Sigmoid colon (tissue), 4 donors: ENCODE data around the gene TBC1D2B.

Source experiments
- POLR2A ChIP-seq, 2 donors: fragments of 450-650 bp; IDR thresholded peaks; one replicate each; pipeline ENCODE4 v1.6.1; 2016; ENCODE audit warnings: antibody characterized with exemption in 2 of 2, mild to moderate bottlenecking in 2 of 2, moderate library complexity in 2 of 2
- POLR2AphosphoS5 ChIP-seq, 4 donors: sonication (generic); formaldehyde crosslinking; IDR thresholded peaks; one replicate each; pipeline ENCODE4 v1.6.1; 2017; ENCODE audit warnings: antibody characterized with exemption in 4 of 4
- TF ChIP-seq, protein P1 (sequence below), 4 experiments: fragments of 450-650 bp in 3 of 4; fragments of 200-600 bp in 1 of 4; IDR thresholded peaks; one replicate each; pipeline ENCODE4 v1.5.1; 2016 to 2019; ENCODE audit warnings: antibody characterized with exemption in 4 of 4, mild to moderate bottlenecking in 3 of 4, moderate library complexity in 2 of 4

- TF ChIP-seq, protein P1, sequence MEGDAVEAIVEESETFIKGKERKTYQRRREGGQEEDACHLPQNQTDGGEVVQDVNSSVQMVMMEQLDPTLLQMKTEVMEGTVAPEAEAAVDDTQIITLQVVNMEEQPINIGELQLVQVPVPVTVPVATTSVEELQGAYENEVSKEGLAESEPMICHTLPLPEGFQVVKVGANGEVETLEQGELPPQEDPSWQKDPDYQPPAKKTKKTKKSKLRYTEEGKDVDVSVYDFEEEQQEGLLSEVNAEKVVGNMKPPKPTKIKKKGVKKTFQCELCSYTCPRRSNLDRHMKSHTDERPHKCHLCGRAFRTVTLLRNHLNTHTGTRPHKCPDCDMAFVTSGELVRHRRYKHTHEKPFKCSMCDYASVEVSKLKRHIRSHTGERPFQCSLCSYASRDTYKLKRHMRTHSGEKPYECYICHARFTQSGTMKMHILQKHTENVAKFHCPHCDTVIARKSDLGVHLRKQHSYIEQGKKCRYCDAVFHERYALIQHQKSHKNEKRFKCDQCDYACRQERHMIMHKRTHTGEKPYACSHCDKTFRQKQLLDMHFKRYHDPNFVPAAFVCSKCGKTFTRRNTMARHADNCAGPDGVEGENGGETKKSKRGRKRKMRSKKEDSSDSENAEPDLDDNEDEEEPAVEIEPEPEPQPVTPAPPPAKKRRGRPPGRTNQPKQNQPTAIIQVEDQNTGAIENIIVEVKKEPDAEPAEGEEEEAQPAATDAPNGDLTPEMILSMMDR (IDR thresholded peaks at IDR 0.05): no peak
- TF ChIP-seq POLR2A (IDR thresholded peaks at IDR 0.05): no peak
- no peak for TF ChIP-seq POLR2AphosphoS5 (IDR thresholded peaks at IDR 0.05)
These were observed 11.3 kb downstream of the TBC1D2B start for GRCh38 chr15:78065973-78066946.
